ENCODE results near the gene MARCHF10.
A peak's percentile ranks its signal among the peaks of the same experiment; 100 is the strongest.

MARCHF10 gene

GRCh38 chr17:62753562-62753961, 54.6 kb downstream of the MARCHF10 start:
- DNase-seq (ENCODE audit: low read depth in 2 of 2, low spot score in 1 of 2): no peak

DNA sequence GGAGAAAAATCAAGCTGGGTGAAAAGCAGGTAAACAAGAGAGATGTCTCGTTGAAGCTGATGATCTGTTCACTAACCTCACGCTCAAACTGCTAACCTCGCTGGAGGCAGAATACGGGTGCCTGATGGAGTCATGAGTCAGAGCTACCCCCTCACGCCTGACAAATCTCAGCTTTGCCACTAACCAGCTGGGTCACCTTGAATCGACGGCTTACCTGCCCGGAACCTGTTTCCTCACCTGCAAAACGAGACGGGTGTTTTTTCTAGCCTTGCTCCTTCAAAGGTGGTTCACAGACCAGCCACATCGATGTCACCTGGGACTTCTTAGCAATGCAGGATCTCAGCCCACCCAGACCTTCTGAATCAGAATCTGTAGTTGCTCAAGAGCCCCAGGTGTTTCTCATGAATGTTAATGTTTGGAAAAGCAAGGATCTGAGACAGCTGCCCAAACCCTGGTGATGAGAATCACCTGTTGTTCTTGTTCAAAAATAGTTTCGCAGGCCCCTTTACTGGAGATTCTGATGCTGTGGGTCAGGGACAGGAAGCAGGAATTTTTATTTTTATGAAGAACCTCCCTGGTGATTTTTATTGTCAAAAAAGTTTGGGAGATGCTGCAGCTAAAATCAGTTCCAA, 56.9 kb downstream of the MARCHF10 start:
- DNase-seq (ENCODE audit: low read depth in 2 of 2, low spot score in 1 of 2): no peak

GRCh38 chr17:62750631-62751051, 57.5 kb downstream of the MARCHF10 start:
- no peak for DNase-seq (ENCODE audit: low read depth in 2 of 2, low spot score in 1 of 2)

GRCh38 chr17:62749926-62750325, 58.2 kb downstream of the MARCHF10 start:
- DNase-seq (ENCODE audit: low read depth in 2 of 2, low spot score in 1 of 2): no peak

DNA sequence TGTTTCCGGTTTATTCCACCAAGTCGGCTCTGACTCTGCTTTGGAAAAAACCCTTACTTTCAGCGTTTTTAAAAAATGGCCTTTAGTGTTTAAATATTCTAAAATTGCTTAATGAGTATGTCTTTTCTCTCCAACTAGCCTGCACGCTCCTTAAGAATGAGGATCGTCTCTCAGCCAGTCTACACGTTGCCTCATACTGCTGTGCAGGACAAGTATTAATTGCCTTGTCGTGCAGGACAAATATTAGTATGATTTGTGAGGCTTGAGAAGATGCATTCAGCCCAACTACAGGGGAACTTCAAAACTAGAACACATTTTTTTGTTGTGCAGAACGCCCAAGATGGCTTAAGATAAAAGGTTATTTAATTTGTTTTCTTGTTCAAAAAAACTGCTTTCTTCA, 61.2 kb downstream of the MARCHF10 start:
- DNase-seq (ENCODE audit: low read depth in 2 of 2, low spot score in 1 of 2): no peak

DNA sequence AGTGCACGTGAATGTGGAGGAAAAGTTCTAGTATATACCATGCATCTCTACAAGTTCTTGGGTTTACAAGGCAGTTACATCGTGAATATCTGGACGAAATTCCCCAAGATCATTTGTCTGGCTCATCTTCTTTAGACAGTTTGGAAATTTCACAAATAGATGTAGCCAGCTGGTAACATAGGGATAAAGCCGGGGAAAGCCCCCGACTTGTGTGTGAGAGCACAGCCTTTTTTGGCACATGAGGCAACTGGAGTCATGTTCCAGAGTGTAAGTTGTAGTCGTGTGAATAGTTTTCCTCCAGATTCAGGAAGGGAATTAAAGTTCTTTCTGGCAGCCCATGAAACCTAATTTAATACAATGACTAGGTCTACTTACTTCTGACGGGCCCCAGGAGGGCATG, 62.3 kb downstream of the MARCHF10 start:
- DNase-seq (ENCODE audit: low read depth in 2 of 2, low spot score in 1 of 2): no peak

GRCh38 chr17:62744259-62744658, 63.9 kb downstream of the MARCHF10 start:
- DNase-seq (ENCODE audit: low read depth in 2 of 2, low spot score in 1 of 2): no peak

GRCh38 chr17:62741290-62741689, 66.8 kb downstream of the MARCHF10 start:
- DNase-seq (ENCODE audit: low read depth in 2 of 2, low spot score in 1 of 2): no peak

- DNase-seq (ENCODE audit: low read depth in 2 of 2, low spot score in 1 of 2): no peak
Measured at GRCh38 chr17:62739645-62740388, 68.3 kb downstream of the MARCHF10 start.

GRCh38 chr17:62738281-62738680, 69.8 kb downstream of the MARCHF10 start:
- no peak for DNase-seq (ENCODE audit: low read depth in 2 of 2, low spot score in 1 of 2)

DNA sequence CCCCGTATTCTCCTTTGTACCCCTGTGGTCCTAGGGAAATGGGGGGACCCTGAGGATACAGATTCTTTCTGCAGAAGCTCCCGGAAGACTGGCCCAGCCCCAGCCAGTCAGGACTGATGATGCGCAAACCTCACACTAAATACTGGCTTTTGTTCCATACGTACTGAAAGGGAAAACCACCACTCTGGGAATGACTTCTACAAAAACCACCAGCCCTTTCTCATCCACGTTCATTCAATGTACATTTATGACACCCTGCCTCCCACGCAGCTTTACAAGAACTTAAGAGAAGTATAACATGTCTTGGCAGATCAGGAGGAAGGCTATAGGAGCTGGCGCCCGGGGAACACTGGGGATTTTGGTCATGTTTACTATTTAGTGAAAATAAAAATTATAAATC, 70.6 kb downstream of the MARCHF10 start:
- no peak for DNase-seq (ENCODE audit: low read depth in 2 of 2, low spot score in 1 of 2)

DNA sequence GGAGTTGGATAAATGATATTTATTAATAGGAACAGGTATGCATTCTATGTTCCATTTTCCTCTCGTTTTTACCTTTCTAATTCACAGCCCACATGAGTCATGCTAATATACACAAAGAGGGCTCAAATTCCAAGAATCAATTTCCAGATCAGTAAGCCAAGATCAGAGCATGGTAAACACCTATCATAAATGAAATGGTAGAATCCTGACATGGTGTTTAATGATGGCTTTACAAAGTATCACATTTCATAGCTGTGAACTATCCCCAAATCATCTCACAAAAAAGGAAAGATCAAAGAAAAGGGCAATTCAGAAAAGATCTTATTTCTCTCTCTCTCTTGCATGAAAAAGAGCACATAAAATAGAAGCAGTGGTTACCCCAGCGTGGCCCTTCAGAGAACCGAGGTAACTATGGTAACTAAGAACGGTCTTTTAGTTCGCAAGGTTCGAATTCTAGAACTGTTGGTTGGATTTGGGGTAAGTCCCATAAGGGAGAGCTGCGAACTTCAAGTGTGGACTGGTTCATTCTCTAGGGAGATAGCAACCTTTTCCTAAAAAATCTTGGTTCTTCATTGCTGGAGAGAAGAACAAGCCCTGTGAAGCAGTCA, 73.0 kb downstream of the MARCHF10 start:
- no peak for DNase-seq (ENCODE audit: low read depth in 2 of 2, low spot score in 1 of 2)

GRCh38 chr17:62732125-62732524, 76.0 kb downstream of the MARCHF10 start:
- DNase-seq (ENCODE audit: low read depth in 2 of 2, low spot score in 1 of 2): no peak

- no peak for DNase-seq (ENCODE audit: low read depth in 2 of 2, low spot score in 1 of 2)
Measured at GRCh38 chr17:62727916-62728672, 80.0 kb downstream of the MARCHF10 start.

DNA sequence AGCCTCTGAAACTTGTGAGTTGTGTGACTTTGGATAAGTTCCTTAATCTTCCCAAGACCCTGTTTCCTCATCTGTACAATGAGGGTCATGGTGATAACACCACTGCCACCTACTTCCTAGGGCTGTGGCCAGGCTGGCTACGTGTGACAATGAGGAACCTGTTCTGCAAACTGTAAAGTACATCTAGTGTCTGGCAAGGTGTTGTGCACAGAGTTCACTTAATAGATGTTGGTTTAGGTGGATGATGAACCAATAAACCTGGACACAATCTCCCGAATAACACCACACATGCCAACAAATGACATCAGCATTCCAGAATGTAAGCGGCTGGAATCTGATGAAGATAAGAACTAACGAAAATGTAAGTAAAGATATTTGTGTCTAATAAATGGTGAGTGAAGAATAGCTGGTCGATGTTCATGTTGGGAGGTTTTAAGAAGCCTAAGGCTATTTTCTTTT, 82.3 kb downstream of the MARCHF10 start:
- DNase-seq (ENCODE audit: low read depth in 2 of 2, low spot score in 1 of 2): no peak

- DNase-seq (ENCODE audit: low read depth in 2 of 2, low spot score in 1 of 2): peak; percentile 48 to 75
Measured at GRCh38 chr17:62724398-62725146, 83.5 kb downstream of the MARCHF10 start.

DNA sequence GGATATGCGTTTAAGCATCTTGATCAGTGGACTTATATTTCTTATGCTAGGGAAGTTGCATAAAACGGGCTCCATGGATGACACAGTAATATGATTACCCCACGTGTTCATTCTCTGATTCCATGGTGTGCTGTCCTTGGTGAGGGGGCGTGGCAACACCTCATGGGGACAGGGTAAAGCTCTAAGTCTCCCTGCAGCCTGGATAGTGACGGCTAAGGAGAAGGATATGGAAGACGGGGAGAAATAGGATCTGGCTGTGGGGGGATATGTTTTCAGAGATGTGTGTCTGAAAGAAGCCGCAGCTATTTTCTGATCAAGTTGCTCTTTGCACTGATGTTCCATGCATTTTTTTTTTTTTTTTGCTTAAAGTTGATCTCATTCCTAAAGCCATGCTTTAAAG, 84.3 kb downstream of the MARCHF10 start:
- no peak for DNase-seq (ENCODE audit: low read depth in 2 of 2, low spot score in 1 of 2)

DNA sequence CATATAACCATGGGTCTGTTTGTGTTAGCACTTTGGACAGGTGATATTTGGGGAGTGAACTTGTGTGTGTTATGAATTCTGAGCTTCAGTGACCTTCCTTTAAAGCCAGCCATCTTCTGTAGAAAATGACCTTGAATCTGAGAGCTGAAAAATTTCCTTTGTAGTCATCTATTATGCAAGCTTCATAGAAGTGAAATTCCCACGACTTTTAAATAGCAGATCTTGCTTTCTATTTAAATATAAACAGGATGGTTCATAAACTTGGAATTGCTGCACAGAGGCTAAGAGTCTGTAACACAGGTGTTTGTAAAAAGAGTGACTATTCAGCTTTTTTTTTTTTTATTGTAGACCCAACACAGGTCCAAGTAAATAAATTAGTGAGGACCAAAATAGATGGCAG, 85.5 kb downstream of the MARCHF10 start:
- DNase-seq (ENCODE audit: low read depth in 2 of 2, low spot score in 1 of 2): no peak

GRCh38 chr17:62720126-62720850, 87.8 kb downstream of the MARCHF10 start:
- no peak for DNase-seq (ENCODE audit: low read depth in 2 of 2, low spot score in 1 of 2)

- no peak for DNase-seq (ENCODE audit: low read depth in 2 of 2, low spot score in 1 of 2)
Measured at GRCh38 chr17:62719586-62719985, 88.5 kb downstream of the MARCHF10 start.

Measured in stimulated activated CD8-positive, alpha-beta memory T cell treated with anti-CD3 and anti-CD28 coated beads, Interleukin-4, amount 100 ng/mL, for 4 hours (primary cell).